HG02943 (cell line): ENCODE data around the gene KNDC1.
"Not testable (repeated sequence)": the region's sequence is repeated elsewhere in the genome, so short reads cannot be mapped to it uniquely, and the experiment has no call there.

Experiments used
- ATAC-seq: cut with Tn5 transposase; IDR thresholded peaks from one replicate; pipeline ENCODE4 v1.9.1; 2021; ENCODE audit warnings: mild to moderate bottlenecking, low read depth, moderate library complexity; ENCODE audit not compliant: unreplicated experiment

The KNDC1 gene

DNA sequence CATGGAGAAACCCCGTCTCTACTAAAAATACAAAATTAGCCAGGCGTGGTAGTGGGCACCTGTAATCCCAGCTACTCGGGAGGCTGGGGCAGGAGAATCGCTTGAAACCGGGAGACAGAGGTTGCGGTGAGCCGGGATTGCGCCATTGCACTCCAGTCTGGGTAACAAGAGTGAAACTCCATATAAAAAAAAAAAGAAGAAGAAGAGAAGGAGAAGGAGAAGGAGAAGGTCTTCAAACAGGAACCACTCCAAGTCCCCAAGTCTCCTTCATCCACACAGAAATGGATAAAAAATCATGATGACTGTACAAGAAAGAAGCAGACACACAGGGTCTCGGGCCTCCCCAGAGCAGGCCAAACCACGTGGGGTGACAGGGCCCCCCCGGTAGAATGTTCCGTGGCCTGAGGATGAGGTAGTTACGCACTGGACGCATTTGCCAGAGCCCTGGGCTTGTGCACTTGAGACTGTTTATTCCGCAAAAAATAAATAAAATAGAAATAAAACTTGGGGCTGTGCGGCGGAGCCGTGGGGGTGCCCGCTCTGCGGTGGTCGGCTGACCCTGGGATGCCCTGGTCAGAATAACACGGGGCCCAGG lies 93.4 kb downstream of the KNDC1 start:
- no peak for ATAC-seq

DNA sequence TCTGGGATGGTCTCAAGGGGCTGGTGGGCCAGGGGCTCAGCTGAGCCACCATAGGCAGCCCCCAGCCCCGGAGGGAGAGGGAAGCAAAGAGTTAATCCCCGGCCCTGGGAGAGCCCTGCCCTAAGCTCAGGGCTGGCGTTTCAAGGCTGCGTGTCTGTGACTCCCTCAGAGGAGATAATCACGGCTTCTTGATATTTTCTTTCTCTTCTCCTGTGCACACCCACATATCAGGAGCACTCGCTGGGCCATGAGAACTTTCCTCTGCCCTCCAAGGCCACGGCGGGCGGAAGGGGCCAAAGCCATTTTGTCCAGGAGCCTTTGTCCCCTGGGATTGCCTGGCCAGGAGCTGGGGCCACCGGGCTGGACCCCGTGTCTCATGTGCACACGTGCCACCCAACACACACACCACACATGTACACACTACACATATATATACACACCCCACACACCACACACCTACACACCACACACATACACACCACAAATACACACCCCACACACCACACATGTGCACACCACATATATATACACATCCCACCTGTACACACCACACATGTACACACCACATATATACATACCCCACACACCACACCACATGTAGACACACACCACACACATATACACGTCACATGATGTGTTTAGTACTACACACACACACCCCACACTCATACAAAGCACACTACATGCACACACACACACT lies 94.6 kb downstream of the KNDC1 start:
- no peak for ATAC-seq

DNA sequence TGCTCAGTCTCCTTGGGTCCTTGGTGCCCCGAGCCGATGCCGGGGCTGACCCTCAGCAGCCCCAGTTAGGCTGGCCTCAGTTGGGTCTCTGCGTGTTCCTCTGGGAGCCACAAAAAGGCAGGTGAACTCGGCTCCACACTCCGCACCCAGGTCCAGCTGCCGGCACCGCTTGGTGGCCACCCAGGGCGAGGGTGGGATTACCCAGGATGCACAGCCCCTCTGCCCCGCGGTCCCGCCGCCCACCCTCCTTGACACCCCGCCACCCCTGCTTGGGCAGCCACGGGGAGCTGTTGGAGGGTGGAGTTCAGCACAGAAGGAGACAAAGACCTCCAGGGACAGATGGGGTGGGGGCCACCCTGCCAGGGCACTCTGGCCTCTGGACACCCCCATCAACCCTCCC lies 95.3 kb downstream of the KNDC1 start:
- no peak for ATAC-seq

DNA sequence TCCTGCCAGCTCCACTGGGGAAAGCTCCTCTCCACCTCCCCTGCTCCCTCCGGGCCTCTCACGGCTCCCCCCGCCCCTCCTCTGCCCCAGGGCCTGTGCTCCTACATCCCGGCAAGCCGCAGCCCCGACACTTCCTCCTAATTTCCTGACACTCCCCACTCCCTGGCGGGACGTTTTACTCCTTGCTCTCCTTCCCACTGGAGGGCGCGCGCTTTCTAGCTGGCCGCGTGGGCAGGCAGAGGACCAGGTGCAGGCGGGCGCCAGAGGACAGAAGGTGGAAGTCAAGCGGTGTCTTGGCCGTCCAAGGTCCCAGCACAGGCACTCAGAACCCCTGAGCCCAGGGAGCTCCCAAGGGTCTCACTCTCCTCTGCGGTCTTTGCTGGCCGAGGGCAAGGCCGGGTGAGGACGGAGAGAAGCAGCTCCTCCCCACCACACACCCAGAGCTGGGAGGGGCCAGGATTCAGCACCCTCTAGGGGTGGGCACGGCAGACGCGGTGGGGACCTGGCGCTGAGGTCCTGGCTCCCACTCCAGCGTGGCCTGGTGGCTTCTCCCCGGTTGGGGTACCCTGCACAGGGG lies 97.6 kb downstream of the KNDC1 start:
- ATAC-seq, result no peak

DNA sequence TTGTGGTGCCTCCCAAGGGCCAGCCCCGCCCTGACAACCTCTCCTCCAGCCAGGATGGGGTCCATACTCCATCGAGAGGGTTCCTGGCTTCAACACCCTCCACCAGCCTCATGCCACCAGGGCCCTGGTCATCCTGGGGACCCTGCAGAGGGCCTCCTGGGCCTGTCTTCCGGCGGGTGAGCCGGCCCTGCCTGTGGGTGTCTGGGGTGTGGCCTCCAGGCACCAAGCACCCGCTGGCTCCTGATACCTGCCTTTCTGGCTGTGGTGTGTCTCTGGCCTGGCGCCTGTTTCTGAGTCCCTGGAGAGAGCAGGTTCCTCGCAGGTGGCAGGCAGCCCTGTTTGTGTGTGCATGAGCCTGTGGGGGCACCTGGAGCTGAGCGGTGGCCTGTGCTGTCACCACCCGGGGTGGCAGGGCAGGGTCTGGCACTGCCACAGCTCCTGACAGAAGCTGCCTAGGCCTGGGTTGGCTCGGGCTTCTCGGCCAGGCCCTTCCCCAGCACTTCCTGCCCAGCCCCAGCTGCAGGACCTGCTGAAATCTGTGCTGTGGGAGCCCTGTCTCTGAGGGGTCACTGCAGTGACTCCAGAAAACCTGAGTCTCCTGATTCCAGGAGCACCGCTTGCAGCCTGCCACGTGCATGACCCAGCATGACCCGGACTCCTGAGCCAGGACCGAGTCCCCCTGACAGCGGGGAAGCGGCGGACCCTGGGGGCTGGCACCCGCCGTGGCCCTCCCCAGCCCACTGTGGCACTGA lies 98.2 kb downstream of the KNDC1 start:
- ATAC-seq, result no peak

DNA sequence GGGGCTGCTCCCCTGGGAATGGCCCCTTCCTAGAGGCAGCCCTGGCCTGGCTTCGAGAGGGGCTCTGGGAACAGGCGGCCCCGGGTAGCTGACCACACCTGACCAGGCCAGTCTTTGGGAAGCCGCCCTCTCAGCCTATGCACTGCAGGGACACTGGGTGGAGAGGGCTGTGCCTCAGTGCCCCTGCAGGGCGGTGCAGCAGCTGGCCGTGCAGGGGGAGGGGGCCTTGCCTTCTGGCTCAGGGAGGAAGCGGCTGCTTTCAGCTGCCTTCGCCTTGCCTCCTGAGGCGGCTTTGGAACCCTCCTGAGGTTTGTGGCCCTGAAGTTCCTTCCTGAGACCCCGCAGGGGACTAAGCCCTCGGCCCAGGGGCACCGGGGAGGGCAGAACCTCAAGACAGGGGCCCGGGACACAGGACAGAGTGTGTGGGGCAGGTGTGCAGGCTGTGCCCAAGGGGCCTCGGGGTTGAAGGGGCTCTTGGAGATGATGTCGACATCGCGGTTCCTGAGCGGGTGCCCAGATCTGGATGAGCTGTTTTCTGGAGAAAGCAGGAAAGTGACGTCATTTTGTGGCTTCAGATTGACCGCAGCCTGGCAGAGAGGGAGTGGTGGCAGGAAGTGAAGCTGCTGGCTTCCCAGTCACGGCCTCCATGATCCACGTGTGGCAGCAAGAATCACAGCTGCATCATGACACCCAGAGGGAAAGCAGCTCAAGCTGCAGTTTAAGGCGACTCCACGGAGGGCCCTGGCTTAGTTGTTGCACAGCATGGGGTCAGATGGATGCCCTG lies 99.0 kb downstream of the KNDC1 start:
- no peak for ATAC-seq

DNA sequence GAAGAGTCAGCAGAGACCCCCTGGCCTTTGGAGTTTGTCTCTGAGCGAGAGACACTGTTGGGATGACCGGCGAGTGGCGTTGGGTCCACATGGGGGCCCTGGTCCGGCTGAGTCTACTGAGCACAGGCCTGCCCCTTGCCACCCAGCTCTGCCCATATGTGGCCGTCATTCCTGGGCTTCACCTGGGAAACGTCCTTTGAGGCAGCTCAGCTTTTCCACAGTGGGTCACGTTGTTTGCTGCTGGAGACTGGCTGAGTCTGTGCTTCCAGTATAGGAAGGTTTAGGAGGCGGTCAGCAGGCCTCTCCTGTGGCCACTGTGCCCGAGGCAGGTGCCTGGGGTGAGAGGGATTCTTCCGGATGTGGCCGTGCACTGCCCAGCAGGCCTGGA lies 99.6 kb downstream of the KNDC1 start:
- ATAC-seq, result no peak

DNA sequence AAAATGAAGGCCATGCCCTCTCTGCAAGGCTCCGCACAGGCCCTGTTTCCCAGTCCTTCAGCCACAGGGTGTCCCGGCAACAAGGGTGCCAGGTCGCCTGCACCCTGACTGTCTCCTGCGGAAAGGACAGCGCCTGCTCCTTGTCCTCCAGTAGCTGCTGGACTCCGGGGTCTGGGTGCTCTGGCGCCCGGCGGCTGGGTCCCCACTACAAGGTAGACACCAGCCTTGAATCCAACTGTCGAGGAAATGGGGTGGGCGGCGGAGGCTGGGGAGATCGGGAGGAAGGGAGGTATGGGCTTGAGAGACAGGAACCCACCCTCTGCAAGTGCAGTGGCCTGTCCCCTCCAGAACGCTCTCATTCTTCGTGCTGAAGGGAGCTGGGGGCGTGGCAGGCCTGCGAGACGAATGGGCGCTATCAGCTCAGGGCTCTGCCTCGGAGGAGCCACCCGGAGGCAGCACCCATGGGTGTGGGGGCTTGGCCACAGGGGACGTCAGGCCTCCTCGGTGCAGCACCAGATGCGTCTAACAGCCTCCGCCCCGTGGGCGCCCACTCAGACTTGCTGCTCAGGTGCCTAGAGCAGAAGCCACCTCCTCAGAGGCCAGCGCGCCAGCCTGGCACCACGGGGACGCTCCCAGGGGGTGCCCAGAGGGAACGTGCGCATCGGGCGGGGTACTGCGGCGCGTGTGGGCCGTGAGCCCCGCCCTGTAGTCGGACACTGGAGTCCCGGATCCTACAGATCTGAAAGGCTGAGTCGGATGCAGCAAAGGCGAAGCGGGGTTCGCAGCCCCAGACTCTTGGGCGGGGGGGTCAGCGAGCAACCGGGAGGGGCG lies 101.1 kb downstream of the KNDC1 start:
- peak; percentile 35 for ATAC-seq

DNA sequence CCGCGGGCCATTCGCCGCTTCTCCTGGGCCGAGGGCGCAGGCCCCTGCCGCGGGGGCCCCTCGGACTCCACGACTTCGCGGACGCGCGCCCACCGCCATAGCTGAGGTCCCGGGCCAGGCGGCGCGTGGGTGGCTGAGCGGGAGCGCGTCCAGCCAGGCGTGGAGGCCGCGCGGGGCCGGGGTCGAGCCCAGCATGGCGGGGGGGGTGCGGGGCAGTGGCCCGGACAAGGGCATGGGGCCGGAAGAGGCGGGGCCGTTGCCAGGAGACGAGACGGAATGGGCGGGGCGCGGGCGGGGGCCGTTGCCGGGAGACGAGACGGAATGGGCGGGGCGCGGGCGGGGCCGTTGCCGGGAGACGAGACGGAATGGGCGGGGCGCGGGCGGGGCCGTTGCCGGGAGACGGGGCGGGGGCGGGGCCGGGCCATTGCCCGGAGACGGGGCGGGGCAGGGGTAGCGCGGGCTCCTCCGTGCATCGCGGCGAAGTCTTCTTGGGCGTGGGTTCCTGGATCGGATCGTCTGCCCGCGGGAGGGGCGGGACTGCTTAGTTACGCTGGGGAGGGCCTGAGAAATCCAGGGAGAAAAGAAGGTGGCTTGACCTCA lies 101.8 kb downstream of the KNDC1 start:
- peak; percentile 42 for ATAC-seq

DNA sequence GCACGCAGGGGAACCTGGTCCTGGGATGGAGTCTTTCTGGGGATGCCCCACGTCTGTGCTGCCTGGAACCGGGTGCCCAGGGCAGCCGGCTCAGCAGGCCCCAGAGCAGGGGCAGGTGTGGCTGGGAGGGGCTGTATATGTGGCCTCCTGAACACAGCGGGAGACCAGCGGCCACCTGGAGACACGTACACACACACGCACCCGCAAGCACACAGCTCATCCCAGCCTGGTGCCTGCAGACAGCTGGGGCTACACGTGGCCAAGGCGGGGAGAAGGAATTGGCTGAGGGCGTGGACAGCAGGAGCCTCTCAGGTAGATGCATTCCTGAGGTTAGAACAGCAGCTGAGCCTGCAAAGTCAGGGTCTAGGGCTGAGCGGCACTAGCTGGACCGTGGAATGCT lies 102.7 kb downstream of the KNDC1 start:
- ATAC-seq, result no peak

DNA sequence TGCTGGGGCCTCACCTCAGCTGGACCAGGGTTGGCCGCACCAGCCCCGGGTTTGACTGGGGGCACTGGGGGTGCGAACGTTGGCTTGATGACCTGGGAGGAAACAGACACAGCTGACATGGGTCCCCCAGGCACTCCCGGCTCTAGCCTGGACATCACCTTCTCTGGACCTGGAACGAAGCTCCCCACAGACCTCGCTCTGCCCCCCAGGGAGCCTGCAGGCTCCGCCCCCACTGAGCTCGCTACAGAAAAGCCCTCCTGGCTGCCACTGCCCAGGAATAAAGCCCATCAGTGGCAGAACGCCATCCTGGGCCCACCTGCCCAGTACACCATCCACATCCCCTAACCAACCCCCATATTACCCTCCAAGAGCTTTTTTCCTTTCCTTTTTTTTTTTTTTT lies 103.7 kb downstream of the KNDC1 start:
- ATAC-seq, result no peak

DNA sequence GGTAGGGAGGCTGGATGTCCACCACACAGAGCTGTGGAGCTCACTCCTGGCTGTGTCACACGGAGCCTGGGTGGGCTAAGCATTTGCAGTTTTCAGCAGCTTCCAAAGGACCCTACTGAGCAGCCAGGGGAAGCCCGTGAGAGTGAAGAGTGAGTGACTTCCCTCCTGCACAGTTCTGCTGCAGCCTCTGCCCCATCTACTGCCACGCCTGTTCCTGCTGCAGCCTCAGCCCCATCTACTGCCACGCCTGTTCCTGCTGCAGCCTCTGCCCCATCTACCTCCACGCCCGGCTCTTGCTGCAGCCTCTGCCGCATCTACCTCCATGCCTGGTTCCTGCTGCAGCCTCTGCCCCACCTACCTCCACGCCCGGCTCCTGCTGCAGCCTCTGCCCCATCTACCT lies 104.4 kb downstream of the KNDC1 start:
- ATAC-seq, result no peak

DNA sequence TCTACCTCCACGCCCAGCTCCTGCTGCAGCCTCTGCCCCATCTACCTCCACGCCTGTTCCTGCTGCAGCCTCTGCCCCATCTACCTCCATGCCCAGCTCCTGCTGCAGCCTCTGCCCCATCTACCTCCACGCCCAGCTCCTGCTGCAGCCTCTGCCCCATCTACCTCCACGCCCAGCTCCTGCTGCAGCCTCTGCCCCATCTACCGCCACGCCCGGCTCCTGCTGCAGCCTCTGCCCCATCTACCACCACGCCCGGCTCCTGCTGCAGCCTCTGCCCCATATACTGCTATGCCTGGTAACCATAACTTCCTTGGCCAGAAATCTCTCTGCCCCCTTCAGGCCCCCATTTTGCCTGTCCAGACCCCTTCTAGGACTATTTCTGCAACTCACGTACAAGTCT lies 105.0 kb downstream of the KNDC1 start:
- ATAC-seq, result not testable (repeated sequence)

DNA sequence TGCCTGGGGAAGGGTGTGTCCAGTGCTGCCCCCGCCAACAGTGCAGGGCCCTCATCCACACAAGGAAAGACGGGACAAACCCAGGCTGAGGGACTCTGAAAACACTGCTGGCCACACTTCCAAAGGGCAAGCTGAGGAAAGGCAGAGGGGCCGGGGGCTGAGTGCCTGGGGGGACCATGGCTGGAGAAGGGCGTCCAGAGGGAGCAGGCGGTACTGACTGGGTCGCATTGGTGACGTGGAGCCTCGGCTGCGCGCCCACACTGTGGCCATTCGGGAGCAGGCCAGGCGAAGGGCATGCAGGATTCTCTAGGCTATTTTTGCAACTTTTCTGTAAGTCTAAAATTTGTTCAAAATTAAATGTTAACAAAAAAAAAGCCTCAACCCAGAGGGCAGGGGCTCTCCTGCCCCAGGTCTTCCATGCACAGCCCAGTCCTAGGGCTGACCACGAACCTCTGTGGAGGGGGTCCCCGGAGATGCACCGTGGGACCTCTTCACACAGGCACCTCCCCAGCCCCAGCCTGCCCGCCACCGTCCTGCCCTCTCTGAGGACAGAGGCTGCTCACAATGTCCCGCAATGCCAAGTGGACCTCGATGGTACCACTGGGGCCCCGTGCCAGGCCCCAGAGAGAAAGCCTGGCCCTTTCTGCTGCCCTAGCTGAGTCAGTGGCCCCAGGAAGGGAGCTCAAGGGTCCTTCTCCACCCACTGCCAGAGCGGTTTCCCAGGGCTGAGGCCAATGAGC lies 106.2 kb downstream of the KNDC1 start:
- no peak for ATAC-seq

DNA sequence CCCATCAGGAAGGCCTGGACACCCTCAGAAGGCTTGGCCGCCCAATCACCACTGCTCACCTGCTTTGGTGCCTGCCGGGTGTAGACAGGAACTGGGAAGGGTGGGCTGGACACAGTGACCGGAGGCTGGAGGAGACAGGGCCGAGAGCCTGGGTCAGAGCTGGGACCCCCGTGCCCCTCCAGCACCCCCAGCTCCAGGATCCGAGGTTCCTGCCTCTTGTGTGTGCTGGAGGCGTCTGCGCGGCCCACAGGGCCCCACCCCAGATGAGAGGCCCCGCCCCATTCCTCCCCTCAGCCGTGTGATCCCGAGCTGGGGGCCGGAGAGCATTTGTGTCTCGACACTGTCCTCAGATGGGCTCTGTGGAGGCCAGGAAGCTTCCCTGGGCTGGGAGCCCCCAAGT lies 107.3 kb downstream of the KNDC1 start:
- ATAC-seq, result no peak

DNA sequence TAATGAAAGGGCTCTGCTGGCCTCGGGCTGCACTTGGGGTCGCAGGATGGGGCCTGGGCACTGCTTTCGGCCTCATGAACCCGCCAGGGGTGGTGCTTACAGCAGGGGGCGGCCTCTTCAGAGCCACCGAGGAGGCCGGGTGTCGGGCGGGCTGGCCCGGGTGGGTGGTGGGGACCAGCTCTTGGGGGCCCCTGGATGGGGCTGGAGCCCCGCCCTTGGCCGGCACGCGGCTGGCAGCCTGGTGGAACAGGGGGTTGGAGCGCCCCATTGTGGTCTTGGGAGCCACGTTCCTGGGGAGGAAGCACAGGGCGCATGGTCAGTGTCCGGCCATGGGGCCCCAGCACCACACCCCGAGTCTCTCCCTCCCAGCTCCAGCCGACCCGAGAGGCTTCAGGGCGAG lies 107.8 kb downstream of the KNDC1 start:
- no peak for ATAC-seq

DNA sequence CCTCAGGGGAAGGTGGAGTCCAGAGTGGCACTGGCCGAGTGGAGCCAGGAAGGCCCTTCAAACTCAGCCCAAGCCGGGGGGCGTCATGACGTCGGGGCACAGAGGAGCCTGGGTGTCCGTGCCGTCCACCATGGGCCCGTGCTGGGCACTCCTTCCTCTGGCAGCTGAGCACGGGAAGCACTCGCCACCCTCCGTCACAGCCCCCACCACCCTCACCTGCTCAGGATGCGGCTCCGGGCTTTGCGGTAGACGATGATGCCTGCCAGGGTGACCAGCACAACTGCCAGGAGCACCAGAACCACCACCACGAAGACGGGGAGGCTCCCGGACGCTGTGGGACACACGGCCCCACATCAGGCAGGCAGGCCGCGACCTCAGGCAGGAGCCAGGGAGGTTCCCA lies 108.5 kb downstream of the KNDC1 start:
- ATAC-seq, result no peak

DNA sequence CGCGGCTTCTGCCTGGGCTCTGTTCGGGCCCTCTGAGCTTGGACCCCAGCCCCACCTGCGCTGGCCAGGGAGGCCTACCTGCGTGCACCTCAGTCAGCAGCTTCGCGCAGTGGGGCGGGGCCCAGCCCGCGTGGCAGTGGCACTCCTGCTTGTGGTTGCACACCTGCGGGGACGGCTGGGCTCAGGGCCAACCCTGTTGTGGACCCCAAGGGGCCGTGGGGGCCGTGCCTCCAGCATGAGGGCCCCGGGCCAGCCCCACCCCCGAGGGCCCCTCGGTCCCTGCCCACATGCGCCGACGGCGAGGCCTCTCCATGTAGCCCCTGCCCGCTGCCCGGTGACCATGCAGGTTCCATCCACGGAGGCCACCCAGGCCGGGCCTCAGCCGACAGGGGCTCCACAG lies 109.3 kb downstream of the KNDC1 start:
- ATAC-seq, result no peak

DNA sequence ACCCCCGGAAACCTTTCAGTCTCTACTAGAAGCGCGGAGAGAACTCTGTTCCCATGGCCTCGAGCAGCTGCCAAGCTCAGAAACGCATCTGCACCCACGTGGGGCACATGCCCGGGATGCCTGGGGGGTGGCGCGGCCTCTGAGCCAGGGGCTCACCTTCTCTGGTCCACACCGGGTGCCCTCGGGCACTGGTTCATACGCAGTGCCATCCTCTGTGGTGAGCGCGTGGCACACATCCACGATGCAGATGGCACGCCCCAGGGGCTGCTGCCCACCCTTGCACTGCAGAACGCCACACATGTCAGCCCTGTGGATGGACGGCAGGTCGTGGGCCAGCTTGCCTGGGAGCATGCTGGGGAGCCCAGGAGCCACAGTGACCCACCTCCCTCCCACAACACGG lies 110.2 kb downstream of the KNDC1 start:
- no peak for ATAC-seq
